ENCODE results near the gene CAPN8.

DNA sequence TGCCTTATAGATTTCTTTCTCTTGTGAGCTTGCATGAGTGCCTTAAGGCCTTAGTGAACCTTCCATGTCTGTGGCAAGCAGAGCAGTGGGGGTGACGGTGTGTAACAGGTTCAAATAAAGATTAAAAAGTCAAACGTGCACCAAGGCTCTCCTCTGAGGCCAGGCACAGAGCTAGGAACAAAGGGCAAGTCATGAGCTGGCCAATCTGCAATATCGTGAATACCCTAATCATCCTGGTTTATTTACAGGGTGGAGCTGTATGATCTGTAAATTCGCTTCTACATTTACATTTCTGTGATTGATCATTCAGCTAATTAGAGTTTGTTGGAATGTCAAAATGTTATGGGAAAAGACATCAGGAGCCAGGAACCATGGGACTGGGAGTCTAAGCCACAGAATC is 120.2 kb downstream of the CAPN8 start:
- TF ChIP-seq ZNF274 (IDR thresholded peaks at IDR 0.05; ENCODE audit: low read depth, low read length) (no peak), YY1 (IDR thresholded peaks at IDR 0.05; ENCODE audit: insufficient read depth, insufficient read length) (no peak), SUZ12 (IDR thresholded peaks at IDR 0.05; ENCODE audit: extremely low read depth, insufficient read depth, insufficient read length) (no peak)

Measured in NT2/D1 (cell line).